ENCODE data around the gene IL26. TPM values are rescaled to one million over a fixed set of nuclear protein-coding genes. Genes with fewer than 3 reads are reported as not detected.

Gene IL26
- total RNA-seq, 2 donors from 2014 or later = 0.52 TPM; not detected in 1

DNA sequence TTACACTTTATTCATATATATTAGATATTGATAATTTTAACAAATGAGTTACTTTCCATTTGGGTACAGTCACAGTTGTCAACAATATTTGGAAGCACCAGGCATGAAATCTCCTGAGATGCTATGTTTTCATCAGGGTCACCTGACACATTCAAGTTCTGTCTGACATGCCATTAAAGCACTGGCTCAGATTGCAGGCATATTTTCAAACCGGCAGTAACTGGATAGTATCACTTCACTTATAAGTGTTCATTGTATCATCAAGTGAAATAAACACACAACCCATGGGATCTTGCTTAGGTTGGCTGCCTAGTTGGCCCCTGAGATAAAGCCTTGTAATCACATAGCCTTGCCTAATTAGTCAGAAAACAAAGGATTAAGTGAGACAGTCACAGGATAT, 70.8 kb downstream of the IL26 start:
- Mint-ChIP-seq H3K36me3 (ENCODE audit: low read depth) (peaks cover 2% of the 10 kb centered on the region), H3K4me3 (no peak overlapping the region), H3K4me1 (peaks cover 3% of the 10 kb centered on the region), H3K27ac (no peak overlapping the region), H3K27me3 (no peaks in the 10 kb centered on the region)
- H3K9me3 ChIP-seq (ENCODE audit: control insufficient read depth, low read length, poor library complexity, severe bottlenecking) = no peaks in the 10 kb centered on the region
- no peak for DNase-seq
- no peak for ATAC-seq

Other genes with a start within 250 kb of the IL26 start
- under 1 TPM; 0.29 to 0.42 TPM for gene IFNG-AS1, start 236.4 kb downstream of the IL26 start, total RNA-seq
- 1 to 10 TPM in 1 of 2 donors, under 1 TPM in 1; 0.99 to 1.2 TPM for gene IFNG, start 66.1 kb downstream of the IL26 start, total RNA-seq
- gene IL22, start 27.8 kb upstream of the IL26 start, total RNA-seq = 1 to 10 TPM in 1 of 2 donors, under 1 TPM in 1; 0.50 to 5.6 TPM
- gene MDM1, start 106.6 kb upstream of the IL26 start, total RNA-seq = 10 to 100 TPM; 16.3 to 18.7 TPM

Measured in T-helper 17 cell (primary cell).